ENCODE results near the gene CCER1.
"Not testable (repeated sequence)": the region's sequence is repeated elsewhere in the genome, so short reads cannot be mapped to it uniquely, and the experiment has no call there.

Gene CCER1

DNA sequence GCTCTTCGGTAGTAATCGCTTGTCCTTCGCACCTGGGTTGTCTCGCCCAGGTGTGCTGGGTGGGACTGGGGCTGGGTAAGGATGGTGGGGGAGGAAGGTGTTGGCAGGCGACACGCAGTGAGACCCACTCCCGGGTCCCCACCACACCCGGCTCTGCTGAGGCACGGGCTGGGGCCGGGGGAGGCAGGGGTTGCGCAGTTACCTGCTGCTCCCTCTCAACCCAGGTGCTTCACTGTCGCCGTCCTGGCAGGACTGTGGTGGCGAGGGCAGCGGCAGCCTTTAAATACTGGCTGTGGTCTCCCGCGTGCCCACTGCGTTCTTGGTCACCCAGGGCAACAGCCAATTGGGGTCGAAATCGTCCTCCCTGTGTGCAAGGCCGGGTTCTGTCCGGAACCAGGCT, at the start of gene CCER1:
TSS of gene CCER1 (minus strand) at position 256 of the 400 bp plus-strand sequence. CDS start 434 bp downstream, outside the sequence.
- no peak for DNase-seq

DNA sequence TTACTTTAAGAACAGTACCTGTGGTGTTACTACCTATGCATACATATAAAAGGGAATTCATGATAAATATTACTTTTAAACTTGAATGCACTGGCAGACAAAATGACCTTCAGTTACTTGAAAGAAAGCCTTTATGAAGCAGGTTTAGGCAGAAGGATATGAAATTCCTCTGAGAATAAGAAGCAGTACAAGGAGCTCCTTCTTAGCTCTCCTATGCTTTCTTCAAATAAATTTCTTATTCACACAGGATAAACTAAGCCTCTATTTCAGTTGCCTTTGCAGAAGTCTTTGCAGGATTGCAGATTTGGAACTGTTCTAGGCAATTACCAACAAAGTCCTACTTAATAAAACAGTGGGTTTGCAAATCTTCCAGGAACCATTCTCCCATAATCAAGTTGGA, 48.8 kb upstream of the CCER1 start:
- no peak for DNase-seq

DNA sequence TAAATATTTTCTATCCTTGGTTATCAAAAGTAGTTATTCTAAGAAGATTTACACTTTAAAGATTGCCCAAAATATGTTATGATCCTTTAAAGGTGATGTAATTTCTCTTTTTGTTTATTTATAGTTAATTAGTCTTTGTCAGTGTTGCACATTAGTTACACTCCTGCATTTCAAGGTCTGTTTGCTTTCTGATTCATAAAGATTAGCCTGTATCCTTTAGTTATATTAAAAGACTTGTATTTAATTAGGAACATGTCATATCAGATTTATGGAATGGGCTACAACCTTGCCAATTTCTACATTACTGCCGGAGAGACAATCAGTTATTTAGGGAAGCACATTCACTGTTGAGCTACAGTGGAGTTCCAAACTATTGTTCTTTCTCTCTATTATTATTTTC, 46.3 kb upstream of the CCER1 start:
- no peak for DNase-seq

DNA sequence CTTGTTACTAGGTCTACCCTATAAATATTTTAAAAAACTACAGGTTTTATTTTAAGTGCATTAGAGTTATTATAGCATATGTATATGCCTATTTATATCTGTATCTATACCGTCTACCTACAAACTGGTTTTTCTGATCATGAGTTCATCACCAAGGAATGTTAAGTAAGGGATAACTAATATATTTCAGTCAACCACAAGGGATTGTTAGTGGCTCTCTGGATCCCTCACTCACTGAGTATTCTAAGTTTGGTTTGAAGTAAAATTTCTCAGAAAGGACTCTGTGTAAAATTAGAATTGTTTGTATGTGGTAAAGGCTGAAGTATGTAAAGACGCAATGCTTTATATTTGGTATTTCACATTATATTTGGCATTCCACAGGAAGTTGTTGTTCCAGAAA, 45.0 kb upstream of the CCER1 start:
- DNase-seq, result no peak

- DNase-seq, result no peak
Measured at GRCh38 chr12:90999527-90999926, 44.6 kb upstream of the CCER1 start.

- DNase-seq, result no peak
Measured at GRCh38 chr12:90995010-90995409, 40.0 kb upstream of the CCER1 start.

GRCh38 chr12:90991952-90992465, 37.0 kb upstream of the CCER1 start:
- no peak for DNase-seq

DNA sequence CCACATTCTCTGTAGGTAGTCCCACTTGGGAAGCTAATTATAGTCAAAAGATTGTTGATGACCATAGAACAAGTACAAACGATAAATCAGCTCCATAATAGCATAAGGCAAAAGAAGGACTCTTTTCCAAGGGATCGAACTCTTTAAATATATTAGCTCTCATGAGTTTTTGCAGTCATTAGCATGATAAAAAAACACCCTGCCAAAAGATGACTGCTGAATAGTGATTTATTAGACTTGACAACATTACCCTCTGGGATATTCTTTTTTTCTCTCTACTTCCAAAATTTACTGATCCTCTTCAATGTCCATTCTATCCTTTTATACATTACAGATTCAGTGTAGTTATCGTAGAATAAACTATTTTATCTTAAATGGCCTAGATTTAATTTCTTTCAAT, 35.6 kb upstream of the CCER1 start:
- DNase-seq, result no peak

DNA sequence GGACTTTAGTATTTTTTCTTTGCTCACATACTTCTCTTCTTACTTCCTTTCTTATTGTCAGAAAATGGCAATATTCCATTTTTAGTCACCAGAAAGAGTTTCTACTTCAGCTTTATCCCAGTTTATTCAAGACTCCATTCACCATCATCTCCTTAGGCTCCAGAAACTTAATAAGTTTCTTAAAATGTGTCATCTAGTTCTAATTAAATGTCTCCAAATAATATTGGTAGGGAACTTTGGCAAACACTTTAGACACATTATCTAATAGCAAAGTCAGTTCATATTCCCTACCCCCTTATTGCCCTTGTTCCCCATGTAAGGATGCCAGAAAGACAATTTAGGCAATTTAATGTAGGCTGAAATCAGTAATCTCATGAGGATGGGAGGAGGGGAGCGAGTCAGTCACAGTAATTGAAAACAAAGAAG, 34.7 kb upstream of the CCER1 start:
- no peak for DNase-seq

DNA sequence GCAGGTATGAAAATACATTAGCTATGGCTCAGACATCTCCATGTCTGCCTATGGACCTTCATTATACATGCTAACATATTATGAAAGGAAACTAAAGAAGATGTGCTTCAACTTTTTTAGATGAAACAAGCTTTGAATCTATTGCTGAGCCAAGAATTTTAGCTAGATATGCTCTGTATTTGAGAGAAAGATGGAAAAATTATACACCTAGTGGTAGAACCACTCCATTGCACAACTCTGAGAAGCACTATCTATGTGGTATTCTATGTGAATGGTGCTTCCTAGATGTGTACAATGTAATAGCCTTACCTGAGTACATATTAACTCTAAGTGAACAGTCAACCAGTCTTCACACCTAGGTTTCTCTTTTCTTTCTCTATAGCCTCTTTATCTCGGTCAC, 32.5 kb upstream of the CCER1 start:
- DNase-seq, result no peak

DNA sequence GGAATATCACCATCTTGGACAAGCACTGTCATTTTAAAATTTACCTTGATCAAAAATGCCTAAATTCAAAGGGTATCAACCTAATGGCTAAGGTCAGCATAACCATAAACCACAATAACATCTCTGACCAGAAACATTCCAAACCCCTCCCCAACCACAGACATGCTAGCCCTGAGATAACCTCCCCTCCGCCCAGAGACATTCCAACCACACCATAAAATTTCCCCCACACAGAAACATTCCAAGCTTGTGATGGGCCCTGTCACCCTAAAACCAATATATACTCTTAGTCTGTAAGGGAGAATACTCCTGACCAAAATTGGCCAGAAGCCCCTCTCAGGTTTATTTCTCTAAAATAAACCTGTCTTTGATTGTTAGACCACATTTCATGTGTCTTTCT, 32.1 kb upstream of the CCER1 start:
- no peak for DNase-seq

- not testable (repeated sequence) for DNase-seq
Measured at GRCh38 chr12:90985331-90985730, 30.4 kb upstream of the CCER1 start.

- no peak for DNase-seq
Measured at GRCh38 chr12:90984114-90984513, 29.1 kb upstream of the CCER1 start.

DNA sequence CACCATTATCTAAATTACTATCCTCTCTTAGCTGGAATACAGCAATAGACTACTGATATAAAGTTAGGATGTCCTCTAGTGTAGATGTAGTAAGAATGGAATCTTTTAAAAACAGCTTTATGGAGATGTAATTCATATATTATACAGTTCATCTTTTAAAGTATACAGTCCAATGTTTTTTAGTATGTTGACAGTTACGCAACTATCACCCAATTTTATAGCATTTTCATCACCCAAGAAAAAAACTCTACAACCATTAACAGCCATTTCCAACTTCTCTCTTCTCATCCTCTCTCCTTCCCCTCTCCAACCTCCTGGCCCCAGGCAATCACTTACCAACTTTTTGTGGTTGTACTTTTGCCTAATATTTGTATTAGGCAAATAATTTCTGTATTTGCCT, 27.2 kb upstream of the CCER1 start:
- DNase-seq, result no peak

DNA sequence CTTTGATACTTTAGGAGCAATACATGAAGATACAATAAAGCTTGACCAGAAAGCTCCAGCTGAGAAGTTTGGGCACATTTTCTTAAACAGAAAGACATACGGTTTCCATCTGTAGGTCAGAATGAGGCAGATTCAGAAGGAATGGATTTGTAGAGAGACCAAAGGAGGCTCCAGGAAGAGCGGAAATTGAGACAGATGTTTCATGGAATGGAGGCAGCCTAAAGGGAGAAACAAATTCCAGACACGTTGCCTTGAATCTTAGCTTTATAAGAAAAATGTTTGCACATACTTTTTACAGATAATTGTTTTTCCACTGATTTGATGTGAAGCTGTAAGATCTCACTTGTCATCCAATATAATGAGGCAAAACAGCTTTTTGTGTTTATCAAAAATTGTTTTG, 25.0 kb upstream of the CCER1 start:
- no peak for DNase-seq

GRCh38 chr12:90979019-90979418, 24.0 kb upstream of the CCER1 start:
- DNase-seq, result no peak

- DNase-seq, result no peak
Measured at GRCh38 chr12:90978117-90978770, 23.3 kb upstream of the CCER1 start.

GRCh38 chr12:90977224-90977623, 22.2 kb upstream of the CCER1 start:
- no peak for DNase-seq

DNA sequence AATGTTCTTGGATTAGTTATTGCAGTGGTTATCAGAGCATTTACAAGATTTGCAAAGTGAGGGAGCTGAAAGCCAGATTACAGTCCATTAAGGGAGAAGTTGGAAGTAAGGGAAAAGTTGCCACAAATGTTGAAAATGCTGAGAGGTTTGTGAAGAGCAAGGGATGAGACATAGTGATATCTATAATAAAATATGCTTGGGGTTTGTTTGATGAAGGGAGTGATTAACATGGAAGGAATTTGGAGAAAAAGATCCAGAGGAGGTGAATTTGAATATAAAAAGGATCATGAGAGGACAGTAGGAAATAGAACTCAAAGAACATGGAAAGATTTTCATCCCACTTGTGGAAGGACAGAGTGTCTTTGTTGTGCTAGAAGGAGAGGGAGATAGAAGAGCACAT, 19.3 kb upstream of the CCER1 start:
- DNase-seq, result no peak

DNA sequence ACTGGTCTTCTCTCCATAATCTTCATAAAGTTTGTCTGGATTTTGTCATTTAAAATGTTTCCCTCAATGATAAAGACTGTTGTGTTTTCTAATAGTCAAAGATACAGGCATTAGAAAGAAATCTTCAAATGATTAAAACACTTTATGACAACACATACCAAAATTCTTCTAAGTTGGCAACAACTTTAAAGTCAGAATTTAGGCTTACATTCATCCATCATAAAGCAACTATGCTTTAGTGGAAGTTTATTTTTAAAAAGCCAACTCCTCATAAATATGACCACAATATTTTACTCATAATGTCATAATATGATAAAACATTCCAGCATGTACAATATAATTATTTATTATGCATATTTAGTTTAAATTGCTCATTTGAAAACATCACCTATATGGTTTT, 17.2 kb upstream of the CCER1 start:
- DNase-seq, result no peak

DNA sequence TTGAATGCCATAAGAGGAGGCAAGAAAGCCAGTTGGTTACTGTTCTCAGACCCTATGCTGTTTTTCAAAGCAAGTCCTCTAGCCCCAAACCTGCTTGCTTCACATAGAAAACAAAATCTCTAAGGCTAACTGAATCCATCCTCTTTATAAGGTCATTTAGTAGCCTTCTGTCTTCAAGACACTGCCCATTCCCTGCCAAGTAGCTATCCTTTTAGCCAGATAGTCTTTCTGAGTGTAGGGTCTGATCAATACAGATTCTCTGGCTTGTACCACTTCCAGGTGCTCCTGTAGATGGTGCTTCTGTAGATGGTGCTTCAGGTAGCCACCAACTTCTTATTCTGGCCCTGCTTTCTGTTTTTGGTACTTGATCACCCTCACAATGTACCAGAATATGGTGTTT, 15.9 kb upstream of the CCER1 start:
- no peak for DNase-seq

- no peak for DNase-seq
Measured at GRCh38 chr12:90970471-90970870, 15.5 kb upstream of the CCER1 start.

DNA sequence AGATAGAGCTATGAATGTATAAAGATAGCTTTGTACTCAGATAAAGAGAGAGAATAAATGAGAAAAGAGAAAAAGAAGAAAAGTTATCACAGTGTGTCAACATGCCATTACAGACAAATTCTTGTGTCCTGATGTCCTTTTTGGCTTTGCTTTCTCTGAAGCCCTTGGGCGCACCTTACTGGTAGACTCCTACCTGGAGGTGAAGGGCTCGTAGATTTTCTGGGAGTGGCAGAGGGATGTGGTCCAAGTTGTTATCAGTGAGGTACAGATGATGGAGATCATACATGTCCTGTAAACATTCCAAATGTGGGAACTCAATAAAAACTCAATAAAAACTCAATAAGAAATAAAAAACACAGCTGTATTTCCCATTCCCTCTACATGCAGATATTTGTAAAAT, 14.9 kb upstream of the CCER1 start:
- DNase-seq, result no peak

GRCh38 chr12:90969346-90969745, 14.4 kb upstream of the CCER1 start:
- no peak for DNase-seq

Measured in nucleus accumbens (tissue), 56 donors.